ENCODE data around the gene RPS19BP1. TPM values are rescaled to one million over a fixed set of nuclear protein-coding genes. Genes with fewer than 3 reads are reported as not detected.

The RPS19BP1 gene
- total and polyA plus RNA-seq, 12 donors: 39.5 to 250 (median 153) TPM

- no peak overlapping the region for H3K4me3 ChIP-seq
- H3K4me1 ChIP-seq (replicated peaks in 1 of 2): peaks cover 24 to 30% of the 10 kb centered on the region in 2 donors
- H3K27ac ChIP-seq: peak overlapping the region in 1 of 5 donors; percentile 93
- H3K9me3 ChIP-seq (replicated peaks in 1 of 3): no peaks in the 10 kb centered on the region
- DNase-seq: no peak
- intact Hi-C loops (cut with DNase I): no loop called here
- no peaks in the 10 kb centered on the region for H3K27me3 ChIP-seq
- peaks cover 0 to 13% of the 10 kb centered on the region in 2 donors for H3K36me3 ChIP-seq (replicated peaks in 1 of 2)
- 76 to 84% (median 81%) methylated on average over 6 of the region's 6 CpGs for WGBS, 4 donors
- TF ChIP-seq CTCF (IDR thresholded peaks at IDR 0.05): no peak
- TF ChIP-seq POLR2A (IDR thresholded peaks at IDR 0.05): no peak
Observed at GRCh38 chr22:39500101-39500500, 32.4 kb downstream of the RPS19BP1 start.

GRCh38 chr22:39498802-39499201, 33.7 kb downstream of the RPS19BP1 start:
- TF ChIP-seq POLR2A (IDR thresholded peaks at IDR 0.05) (no peak), CTCF (IDR thresholded peaks at IDR 0.05) (no peak)
- intact Hi-C loops (cut with DNase I): loop anchor here (10.0 kb wide), 3 partner anchors 64 to 324 kb away; no protein-coding TSS in a partner anchor
- Histone ChIP-seq H3K4me3 (no peak overlapping the region), H3K36me3 (replicated peaks in 1 of 2) (peaks cover 0 to under 1% of the 10 kb centered on the region in 2 donors), H3K9me3 (replicated peaks in 1 of 3) (no peaks in the 10 kb centered on the region), H3K27me3 (no peaks in the 10 kb centered on the region), H3K27ac (peak overlapping the region in 1 of 5 donors; percentile 12), H3K4me1 (replicated peaks in 1 of 2) (peaks cover 24 to 28% of the 10 kb centered on the region in 2 donors)
- 64 to 73% (median 67%) methylated on average over 3 of the region's 3 CpGs for WGBS, 4 donors
- DNase-seq: no peak

- Histone ChIP-seq H3K4me1 (replicated peaks in 1 of 2) (peaks cover 19 to 24% of the 10 kb centered on the region in 2 donors), H3K27me3 (no peaks in the 10 kb centered on the region), H3K9me3 (replicated peaks in 1 of 3) (no peaks in the 10 kb centered on the region), H3K4me3 (no peak overlapping the region), H3K27ac (peak overlapping the region in 1 of 5 donors; percentile 12), H3K36me3 (replicated peaks in 1 of 2) (no peaks in the 10 kb centered on the region)
- DNase-seq: peak in 2 of 7 donors; percentile 57 to 82
- 45 to 57% (median 50%) methylated on average over 2 of the region's 2 CpGs for WGBS, 4 donors
- intact Hi-C loops (cut with DNase I): loop anchor here (10.0 kb wide), 3 partner anchors 64 to 324 kb away; no protein-coding TSS in a partner anchor
- TF ChIP-seq CTCF (IDR thresholded peaks at IDR 0.05) (no peak), POLR2A (IDR thresholded peaks at IDR 0.05) (no peak)
Observed at GRCh38 chr22:39498368-39498767, 34.2 kb downstream of the RPS19BP1 start.

GRCh38 chr22:39497429-39497828, 35.1 kb downstream of the RPS19BP1 start:
- WGBS, 4 donors: 79 to 82% (median 81%) methylated on average over 8 of the region's 8 CpGs
- DNase-seq: no peak
- Histone ChIP-seq H3K27ac (no peak overlapping the region), H3K4me3 (no peak overlapping the region), H3K36me3 (replicated peaks in 1 of 2) (no peaks in the 10 kb centered on the region), H3K27me3 (no peaks in the 10 kb centered on the region), H3K9me3 (replicated peaks in 1 of 3) (no peaks in the 10 kb centered on the region), H3K4me1 (replicated peaks in 1 of 2) (peaks cover 15 to 16% of the 10 kb centered on the region in 2 donors)
- intact Hi-C loops (cut with DNase I): loop anchor here (10.0 kb wide), 3 partner anchors 63 to 323 kb away; no protein-coding TSS in a partner anchor
- TF ChIP-seq POLR2A (IDR thresholded peaks at IDR 0.05): no peak
- no peak for TF ChIP-seq CTCF (IDR thresholded peaks at IDR 0.05)
